K562 (cell line): Measurements from ENCODE around the gene AFDN.

Experiments used
- E2F1 ChIP-seq: sonication (generic); formaldehyde crosslinking; IDR thresholded peaks from 2 replicates; pipeline ENCODE4 v1.8.1; 2023; ENCODE audit warnings: mild to moderate bottlenecking, missing genetic modification reagents, moderate library complexity
- GABPA ChIP-seq: fragments of 200-800 bp; sonication (Bioruptor generic); conservative IDR thresholded peaks from 2 replicates; pipeline ENCODE4 v1.6.1; 2016; ENCODE audit warnings: low read depth, missing genetic modification characterization, missing compliant biosample characterization
- GTF2F1 ChIP-seq: IDR thresholded peaks from 2 replicates; pipeline ENCODE4 v1.6.1; 2011; ENCODE audit warnings: low read depth, low read length, improper control_type of control experiment
- SUPT5H ChIP-seq: fragments of 450-650 bp; IDR thresholded peaks from 2 replicates; pipeline ENCODE4 v1.6.1; 2016

- TF ChIP-seq GABPA (tag) = no peak
- no peak for TF ChIP-seq SUPT5H
- no peak for TF ChIP-seq E2F1 (CRISPR knock-in tag)
- no peak for TF ChIP-seq GTF2F1
These were observed 30.9 kb upstream of the AFDN start for GRCh38 chr6:167795874-167796191.
